Breast epithelium (tissue), 3 donors: ENCODE results near the gene BCCIP.

ENCODE experiments used
- CTCF ChIP-seq, 3 donors: fragments of 450-650 bp; IDR thresholded peaks; one replicate each; pipeline ENCODE4 v1.5.1; 2016 to 2017; ENCODE audit warnings: antibody characterized with exemption in 3 of 3, mild to moderate bottlenecking in 3 of 3, moderate library complexity in 3 of 3
- POLR2A ChIP-seq: fragments of 450-650 bp; IDR thresholded peaks from one replicate; pipeline ENCODE4 v1.6.1; 2016; ENCODE audit warnings: antibody characterized with exemption, mild to moderate bottlenecking, moderate library complexity
- POLR2AphosphoS5 ChIP-seq, 3 donors: sonication (generic); formaldehyde crosslinking; IDR thresholded peaks; one replicate each; pipeline ENCODE4 v1.6.1; 2017; ENCODE audit warnings: antibody characterized with exemption in 3 of 3

DNA sequence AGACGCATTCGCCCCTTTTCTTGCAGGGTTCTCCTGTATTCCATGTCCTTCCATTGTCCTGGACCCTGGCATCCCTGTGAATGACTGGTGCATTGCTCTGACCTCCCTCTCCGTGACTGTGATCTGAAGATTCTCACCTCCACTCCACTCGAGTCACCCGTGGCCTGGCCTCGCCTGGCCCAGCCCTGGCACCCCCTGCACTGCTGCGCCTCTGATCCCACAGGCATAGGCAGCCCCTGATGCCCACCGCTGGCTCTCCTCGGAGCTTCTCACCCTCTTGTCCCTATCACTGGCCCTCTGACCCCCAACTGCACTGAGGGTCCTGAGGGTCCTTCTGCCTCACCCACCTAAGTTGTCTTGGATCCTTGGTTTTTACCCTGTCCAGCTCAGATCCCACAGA, 45.5 kb upstream of the BCCIP start:
- TF ChIP-seq CTCF (IDR thresholded peaks at IDR 0.05), result no peak
- TF ChIP-seq POLR2A, result no peak
- TF ChIP-seq POLR2AphosphoS5 (IDR thresholded peaks at IDR 0.05), result no peak
